ENCODE data around the gene ABCD1.

The ABCD1 gene

DNA sequence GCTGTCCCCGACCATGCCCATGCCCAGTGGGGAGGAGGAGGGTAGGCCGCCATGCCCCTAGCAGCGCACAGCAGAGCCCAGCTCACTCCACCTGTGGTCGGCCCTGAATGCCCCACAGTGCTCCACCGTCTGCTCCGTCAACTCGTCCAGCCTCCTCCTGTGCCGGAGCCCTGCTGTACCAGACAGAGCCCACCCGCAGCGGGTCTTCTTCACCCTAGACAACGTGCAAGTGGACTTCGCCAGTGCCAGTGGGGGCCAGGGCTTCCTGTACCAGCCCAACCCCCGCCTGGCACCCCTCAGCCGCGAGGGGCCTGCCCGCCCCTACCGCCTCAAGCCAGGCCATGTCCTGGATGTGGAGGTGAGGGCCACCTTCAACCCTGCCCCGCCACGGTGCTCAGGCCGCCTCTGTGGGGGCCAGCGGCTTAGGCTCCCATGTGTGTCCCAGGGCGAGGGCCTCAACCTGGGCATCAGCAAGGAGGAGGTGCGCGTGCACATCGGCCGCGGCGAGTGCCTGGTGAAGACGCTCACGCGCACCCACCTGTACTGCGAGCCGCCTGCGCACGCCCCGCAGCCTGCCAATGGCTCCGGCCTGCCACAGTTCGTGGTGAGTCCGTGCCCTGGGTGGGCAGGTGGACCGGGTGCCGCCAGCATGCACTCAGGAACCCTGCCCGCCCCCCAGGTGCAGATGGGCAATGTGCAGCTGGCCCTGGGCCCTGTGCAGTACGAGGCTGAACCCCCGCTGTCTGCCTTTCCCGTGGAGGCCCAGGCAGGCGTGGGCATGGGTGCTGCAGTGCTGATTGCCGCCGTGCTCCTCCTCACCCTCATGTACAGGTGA, 49.3 kb downstream of the ABCD1 start:
- no peak for DNase-seq (ENCODE audit: low read depth in 2 of 2)

DNA sequence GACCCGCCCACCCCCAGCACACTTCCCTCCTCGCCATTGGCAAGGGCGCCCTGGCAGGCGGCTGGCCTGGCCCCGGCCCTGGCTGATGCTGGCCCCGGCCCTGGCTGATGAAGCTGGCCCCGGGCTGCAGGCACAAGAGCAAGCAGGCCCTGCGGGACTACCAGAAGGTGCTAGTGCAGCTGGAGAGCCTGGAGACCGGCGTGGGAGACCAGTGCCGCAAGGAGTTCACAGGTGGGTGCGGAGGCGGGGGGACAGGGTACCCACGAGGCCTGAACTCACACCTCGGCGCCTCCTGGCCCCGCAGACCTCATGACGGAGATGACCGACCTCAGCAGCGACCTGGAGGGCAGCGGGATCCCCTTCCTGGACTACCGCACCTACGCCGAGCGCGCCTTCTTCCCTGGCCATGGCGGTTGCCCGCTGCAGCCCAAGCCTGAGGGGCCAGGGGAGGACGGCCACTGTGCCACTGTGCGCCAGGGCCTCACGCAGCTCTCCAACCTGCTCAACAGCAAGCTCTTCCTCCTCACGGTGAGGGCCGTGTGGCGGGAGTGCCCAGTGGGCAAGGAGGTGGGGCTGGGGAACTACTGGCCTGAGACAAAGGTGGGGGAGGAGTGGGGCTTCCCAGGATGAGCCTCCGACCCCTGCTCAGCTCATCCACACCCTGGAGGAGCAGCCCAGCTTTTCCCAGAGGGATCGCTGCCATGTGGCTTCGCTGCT, 50.1 kb downstream of the ABCD1 start:
- DNase-seq (ENCODE audit: low read depth in 2 of 2), result no peak

DNA sequence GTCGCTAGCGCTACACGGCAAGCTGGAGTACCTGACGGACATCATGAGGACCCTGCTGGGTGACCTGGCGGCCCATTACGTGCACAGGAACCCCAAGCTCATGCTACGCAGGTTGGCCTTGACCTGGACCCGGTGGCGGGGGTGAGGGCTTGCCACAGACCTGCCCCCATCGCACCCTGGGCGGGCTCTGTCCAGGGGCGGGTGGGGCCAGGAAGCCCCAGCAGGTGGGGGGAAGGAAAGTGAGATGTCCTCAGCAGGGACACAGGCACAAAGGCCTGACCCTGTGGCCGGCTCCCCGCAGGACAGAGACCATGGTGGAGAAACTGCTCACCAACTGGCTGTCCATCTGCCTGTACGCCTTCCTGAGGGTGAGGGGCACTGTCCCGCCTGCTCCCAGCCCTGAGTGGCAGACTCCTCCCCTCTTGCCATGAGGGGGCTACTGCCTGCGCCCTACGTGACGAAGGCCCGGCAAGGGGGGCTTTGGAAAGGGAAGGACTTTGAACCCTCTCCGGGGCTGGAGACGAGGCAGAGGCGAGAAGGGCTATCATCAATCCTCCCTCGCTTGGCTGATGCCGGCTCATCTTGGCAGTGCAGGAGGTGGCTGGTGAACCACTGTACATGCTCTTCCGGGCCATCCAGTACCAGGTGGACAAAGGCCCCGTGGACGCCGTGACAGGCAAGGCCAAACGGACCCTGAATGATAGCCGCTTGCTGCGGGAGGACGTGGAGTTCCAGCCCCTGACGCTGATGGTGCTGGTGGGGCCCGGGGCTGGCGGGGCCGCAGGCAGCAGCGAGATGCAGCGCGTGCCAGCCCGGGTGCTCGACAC, 50.9 kb downstream of the ABCD1 start:
- no peak for DNase-seq (ENCODE audit: low read depth in 2 of 2)

DNA sequence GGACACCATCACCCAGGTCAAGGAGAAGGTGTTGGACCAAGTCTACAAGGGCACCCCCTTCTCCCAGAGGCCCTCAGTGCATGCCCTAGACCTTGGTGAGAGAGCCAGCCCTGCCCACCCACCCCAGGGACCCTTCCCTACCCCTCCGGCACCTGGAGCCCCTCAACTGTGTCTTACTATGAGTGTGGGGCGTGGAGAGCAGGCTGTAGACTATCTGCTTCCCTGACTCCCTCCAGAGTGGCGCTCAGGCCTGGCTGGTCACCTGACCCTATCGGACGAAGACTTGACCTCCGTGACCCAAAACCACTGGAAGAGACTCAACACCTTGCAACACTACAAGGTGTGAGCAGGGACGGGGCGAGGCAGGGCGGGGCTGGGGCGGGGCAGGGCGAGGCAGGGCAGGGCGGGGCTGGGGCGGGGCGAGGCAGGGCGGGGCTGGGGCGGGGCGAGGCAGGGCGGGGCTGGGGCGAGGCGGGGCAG, 51.5 kb downstream of the ABCD1 start:
- DNase-seq (ENCODE audit: low read depth in 2 of 2), result no peak

DNA sequence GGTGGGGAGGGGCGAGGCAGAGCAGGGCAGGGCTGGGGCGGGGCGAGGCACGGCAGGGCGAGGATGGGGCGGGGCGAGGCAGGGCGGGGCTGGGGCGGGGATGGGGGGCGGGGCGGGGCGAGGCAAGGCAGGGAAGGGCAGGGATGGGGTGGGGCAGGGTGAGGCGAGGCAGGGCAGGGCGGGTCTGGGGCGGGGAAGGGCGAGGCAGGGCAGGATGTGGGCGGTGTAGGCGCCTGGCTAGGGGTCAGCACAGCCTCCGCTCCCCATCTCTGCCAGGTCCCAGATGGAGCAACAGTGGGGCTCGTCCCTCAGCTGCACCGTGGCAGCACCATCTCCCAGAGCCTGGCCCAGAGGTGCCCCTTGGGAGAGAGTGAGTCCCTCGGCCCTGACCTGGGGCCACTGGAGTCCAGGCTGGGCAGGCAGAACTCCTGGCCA, 52.0 kb downstream of the ABCD1 start:
- no peak for DNase-seq (ENCODE audit: low read depth in 2 of 2)

DNA sequence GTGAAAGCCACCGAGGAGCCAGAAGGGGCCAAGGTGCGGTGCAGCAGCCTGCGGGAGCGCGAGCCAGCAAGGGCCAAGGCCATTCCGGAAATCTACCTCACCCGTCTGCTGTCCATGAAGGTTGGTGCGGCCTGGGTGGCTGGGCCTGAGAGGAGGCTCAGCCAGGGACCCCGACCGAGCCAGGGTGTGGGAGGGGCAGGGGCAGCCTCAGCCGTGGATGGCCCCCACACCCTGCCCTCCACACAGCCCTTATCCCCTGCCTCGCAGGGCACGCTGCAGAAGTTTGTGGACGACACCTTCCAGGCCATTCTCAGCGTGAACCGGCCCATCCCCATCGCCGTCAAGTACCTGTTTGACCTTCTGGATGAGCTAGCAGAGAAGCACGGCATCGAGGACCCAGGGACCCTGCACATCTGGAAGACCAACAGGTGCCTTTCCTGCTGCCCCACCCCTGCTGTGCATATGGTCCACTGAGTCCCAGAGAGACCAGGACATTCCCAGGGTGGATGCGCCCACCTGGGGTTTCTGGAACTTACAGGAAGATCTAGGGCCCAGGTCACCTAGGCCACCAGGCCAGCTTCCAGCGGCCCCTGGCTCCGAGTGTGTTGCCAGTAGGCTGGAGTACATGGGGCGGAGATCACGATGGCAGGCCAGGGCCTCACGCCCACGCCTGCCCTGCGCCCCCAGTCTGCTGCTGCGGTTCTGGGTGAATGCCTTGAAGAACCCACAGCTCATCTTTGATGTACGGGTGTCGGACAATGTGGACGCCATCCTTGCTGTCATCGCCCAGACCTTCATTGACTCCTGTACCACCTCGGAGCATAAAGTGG, 52.8 kb downstream of the ABCD1 start:
- DNase-seq (ENCODE audit: low read depth in 2 of 2), result no peak

DNA sequence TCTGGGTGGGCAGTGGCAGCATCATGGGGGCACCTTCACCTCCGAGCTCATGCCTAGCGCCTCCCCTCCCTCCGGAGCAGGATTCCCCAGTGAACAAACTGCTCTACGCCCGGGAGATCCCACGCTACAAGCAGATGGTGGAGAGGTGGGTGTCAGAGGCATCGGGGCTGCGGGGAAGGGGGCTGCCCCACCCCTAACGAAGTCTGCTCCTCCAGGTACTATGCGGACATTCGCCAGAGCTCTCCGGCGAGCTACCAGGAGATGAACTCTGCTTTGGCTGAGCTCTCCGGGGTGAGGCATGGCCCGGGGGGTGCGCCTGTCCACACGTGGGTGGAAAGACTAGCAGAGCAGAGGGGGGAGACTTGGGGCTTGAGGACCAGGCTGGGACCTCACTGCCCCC, 53.5 kb downstream of the ABCD1 start:
- DNase-seq (ENCODE audit: low read depth in 2 of 2), result no peak

DNA sequence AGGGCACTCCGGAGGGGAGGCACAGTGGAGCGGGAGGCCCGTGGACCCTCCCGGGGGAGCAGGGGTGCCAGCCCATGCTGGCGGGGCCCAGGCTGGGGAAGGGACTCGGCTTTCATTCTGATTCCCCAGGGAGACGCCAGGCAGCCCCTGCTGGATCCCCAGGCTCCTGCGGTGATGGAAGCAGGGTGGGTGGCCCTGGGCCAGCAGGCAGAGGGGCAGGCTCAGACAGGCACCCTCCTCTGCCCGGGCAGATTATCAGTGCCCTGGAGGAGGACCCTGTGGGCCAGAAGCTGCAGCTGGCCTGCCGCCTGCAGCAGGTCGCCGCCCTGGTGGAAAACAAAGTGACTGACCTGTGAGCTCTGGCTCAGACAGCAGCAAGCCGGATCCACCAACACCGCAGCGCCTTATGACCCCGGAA, 54.0 kb downstream of the ABCD1 start:
- no peak for DNase-seq (ENCODE audit: low read depth in 2 of 2)

DNA sequence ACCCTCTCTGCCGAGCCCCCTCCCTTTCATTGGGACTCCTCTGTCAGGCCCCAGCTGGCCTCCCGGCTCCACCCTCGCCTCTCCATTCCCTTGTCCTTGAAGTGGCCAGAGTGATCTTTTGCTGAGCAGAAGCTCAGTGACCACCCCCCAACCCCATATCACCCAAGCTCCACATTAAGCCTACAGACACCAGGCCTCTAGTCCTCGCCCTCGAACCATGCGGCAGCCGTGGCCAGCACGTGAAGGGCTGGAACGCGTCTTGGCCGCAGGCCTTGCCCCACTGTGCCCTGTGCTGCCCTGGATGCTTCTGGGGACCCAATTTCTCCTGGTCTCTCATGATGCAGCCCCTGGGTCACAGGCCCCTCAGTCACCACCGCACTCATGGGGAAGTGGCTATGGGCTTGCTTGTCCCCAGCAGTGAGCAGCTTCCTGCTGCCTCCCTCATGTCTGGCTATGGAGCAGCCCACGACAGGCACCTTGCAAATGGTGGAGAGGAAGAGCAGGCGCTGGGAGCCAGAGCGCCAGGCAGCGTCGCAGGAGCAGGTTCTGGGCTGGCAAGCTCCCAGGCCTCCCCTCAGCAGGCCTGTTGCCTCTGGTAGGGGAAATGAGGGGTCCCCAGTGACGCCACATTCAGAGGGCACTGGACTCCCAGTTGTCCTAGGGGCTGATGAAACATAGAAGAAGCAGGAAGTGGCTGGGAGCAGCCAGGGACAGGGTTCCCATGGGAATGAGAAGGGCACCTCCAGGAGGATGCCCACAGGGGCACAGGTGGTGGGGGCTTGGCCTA, 55.4 kb downstream of the ABCD1 start:
- DNase-seq (ENCODE audit: low read depth in 2 of 2), result no peak

DNA sequence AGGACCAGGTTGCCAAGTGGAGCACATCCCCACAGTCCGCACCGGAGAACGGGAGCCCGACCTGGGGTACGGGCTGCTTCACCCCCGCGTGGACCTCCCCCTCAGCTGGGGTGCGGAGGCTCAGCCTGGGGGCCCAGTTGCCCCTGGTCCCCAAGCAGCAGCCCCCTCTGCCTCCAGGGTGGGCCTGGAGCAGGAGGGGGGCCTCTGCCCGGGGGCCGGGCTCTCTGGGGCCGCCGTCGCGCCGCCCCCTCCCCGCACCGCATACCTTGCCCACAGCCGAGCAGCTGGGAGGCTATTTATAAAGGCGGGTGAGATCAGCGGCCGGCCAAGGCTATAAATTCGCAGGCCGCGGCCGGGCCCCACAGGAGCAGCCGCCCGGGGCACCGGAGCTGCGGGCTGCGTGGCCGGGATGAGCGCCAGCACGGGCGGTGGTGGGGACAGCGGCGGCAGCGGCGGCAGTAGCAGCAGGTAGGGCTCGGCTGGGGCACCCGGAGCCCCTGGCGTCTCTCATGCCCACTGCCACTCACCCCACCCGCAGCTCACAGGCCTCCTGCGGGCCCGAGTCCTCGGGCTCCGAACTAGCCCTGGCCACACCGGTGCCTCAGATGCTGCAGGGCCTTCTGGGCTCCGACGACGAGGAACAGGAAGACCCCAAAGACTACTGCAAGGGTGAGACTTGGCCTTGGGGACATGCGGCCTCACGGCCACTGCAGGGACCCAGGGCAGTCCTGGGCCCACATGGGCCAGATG, 56.2 kb downstream of the ABCD1 start, which contains the start of gene SRPK3:
TSS of gene SRPK3 (plus strand) at position 364 of the 750 bp plus-strand sequence. CDS start at position 410, 46 bp downstream.
- DNase-seq (ENCODE audit: low read depth in 2 of 2), result no peak

DNA sequence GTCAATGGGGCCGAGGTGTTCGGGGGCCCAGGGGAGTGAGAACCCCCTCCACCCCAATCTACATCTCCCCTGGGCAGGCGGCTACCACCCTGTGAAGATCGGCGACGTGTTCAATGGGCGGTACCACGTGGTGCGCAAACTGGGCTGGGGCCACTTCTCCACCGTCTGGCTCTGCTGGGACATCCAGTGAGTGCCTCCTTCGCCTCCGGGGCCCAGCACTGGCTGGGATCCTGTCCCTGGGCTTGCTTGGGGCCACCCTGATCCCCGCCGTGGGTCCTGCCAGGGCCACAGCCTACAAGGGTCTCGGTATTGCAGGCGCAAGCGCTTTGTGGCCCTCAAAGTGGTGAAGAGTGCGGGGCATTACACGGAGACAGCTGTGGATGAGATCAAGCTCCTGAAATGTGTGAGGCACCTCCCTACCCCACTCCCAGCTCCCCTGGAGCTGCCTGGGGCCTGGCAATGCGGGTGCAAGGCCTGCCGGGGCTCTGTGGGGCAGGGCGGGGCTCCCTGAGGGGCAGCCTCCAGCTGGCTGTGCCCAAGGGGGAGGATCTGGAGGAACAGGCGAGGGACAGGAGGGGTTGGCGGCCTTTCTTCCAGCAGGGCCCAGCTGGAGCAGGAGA, 56.9 kb downstream of the ABCD1 start:
- no peak for DNase-seq (ENCODE audit: low read depth in 2 of 2)

DNA sequence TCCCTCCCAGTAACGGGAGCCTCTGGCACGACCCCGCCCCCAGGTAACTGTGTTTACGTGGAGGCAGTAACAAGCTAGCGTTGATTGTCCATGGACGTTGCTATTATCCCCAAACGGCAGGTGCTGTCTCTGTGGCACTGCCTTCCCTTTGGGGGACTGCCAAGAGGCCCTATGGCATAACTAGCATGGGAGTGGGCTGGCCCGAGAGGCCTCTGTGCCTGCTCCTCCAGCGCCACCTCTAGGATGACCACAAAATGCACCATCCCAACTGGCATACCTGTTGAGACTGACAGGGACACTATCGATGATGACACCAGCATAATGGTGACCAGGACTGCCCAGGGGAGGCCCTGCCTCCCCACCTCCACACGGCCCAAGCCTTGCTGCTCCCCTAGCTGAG, 57.7 kb downstream of the ABCD1 start:
- no peak for DNase-seq (ENCODE audit: low read depth in 2 of 2)

DNA sequence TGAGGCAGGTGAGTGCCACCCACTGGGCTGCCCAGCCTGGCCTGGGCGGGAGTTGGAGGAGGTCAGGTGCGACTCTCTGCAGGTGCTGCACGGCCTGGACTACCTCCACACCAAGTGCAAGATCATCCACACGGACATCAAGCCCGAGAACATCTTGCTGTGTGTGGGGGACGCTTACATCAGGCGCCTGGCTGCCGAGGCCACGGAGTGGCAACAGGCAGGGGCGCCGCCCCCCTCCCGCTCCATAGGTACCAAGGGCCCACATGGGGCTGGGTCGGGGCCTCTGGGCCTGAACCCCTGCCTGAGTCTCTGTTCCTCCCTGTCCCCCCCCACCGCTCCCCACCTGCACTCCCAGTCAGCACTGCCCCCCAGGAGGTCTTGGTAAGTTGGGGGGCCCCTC, 58.2 kb downstream of the ABCD1 start:
- DNase-seq (ENCODE audit: low read depth in 2 of 2), result no peak

DNA sequence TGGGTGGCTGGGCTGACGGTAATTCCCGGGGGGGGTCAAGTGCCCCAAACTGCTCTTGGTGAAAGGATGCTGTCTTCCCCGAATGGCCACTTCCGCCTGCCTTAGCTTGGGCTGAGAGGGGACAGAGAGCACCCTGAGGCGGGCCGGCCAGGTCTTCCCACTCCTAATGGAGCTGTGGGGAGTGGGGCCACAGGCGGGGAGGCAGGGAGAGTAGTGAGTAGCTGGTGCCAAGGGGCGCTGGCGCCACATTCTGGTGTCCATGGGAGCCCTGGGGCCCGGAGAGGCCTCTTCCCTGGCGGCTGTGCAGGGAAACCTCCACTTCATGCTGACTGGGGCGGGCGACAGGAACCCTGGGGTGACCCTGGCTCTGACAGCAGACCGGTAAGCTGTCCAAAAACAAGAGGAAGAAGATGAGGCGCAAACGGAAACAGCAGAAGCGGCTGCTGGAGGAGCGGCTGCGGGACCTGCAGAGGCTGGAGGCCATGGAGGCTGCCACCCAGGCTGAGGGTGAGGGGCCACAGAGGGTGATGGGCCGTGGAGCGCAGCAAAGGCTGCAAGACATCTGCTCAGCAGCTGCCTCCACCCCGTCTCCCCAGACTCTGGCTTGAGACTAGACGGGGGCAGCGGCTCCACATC, 58.8 kb downstream of the ABCD1 start:
- no peak for DNase-seq (ENCODE audit: low read depth in 2 of 2)

DNA sequence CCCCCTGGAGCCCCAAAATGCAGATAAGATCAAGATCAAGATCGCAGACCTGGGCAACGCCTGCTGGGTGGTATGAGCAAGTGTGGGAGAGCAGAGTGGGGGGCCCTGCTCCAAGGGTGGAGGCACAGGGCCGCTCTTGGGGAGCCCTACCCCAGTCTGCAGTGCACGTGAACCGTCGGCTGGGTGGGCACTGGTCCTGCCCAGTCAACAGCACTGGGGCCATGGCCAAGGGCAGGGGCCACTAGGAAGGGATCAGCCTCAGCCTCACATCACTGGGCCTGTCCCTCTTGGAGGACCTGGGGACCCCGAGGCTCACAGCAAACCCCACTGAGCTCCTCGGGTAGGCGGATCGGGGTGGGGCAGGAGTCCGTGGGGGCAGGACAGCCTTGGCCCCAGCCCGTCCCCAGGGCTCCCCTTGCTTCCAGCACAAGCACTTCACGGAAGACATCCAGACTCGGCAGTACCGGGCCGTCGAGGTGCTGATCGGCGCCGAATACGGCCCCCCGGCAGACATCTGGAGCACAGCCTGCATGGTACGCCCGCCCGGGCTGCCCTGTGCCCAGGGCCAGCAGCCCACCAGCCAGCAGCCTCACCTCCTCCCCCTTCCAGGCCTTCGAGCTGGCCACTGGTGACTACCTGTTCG, 59.8 kb downstream of the ABCD1 start:
- DNase-seq (ENCODE audit: low read depth in 2 of 2), result no peak

DNA sequence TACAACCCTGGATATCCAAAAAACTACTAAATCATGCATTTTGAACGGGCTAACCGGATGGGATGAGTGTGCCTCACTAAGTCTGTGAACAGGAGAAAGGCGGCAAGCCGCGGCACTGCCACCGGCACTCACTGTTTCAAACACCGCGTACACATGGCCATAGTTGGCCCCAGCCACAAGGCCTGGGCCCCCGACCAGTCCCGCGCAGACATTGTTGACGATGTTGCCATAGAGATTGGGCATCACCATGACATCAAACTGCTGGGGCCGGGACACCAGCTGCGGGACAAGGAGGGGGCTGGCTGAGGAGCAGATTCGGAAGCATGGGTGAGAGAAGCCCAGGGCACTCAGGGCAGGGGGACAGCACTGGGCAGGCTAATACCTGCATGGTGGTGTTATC, 62.0 kb downstream of the ABCD1 start:
- DNase-seq (ENCODE audit: low read depth in 2 of 2), result no peak

DNA sequence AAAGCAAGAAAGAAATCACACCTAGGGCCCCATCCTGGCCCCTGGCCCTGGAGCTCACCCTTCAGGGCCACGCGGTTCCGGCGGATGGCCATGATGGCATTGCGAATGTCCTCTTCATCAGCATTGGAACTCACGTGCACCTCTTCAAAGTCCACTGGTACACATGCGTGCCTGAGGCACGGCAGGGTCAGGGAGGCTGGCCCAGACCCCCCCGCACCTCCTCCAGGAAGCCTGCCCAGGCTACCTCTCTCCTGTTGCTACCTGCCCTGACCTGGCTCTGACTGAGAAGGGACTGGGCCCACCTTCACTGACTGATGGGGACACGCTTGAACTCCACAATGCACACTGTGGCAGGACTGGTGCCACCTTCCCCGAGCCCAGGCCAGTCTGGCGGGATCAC, 65.0 kb downstream of the ABCD1 start:
- DNase-seq (ENCODE audit: low read depth in 2 of 2), result no peak

Data from stimulated activated CD4-positive, alpha-beta T cell treated with anti-CD3 and anti-CD28 coated beads, Interleukin-15, amount 100 ng/mL, for 48 hours (primary cell).